OCI-LY3 (cell line): ENCODE measurements around the gene SYT1.

ENCODE experiments used
- H2AFZ ChIP-seq: fragments of 200-600, 300-600 bp; shearing (Covaris generic); 2 replicates; pipeline ENCODE4 v1.6.0; 2014; ENCODE audit warnings: antibody characterized with exemption, low read depth, low read length
- H3K27ac ChIP-seq: fragments of 200-600, 300-600 bp; sonication (generic); 2 replicates; pipeline ENCODE4 v1.5.1; 2014; ENCODE audit warnings: mild to moderate bottlenecking, low read length, moderate library complexity, mixed read lengths
- H3K27me3 ChIP-seq: fragments of 200-600, 300-600 bp; sonication (generic); 2 replicates; pipeline ENCODE4 v1.6.1; 2014; ENCODE audit warnings: low read depth, low read length, mixed read lengths
- H3K36me3 ChIP-seq: fragments of 200-600, 300-600 bp; sonication (generic); replicated peaks from 2 replicates; pipeline ENCODE3; 2014; ENCODE audit warnings: low read depth, low read length, mixed read lengths
- H3K4me1 ChIP-seq: fragments of 300-600, 200-600 bp; sonication (generic); 2 replicates; pipeline ENCODE4 v1.6.1; 2014; ENCODE audit warnings: low read length, mixed read lengths
- H3K4me2 ChIP-seq: fragments of 200-600, 300-600 bp; sonication (generic); 2 replicates; pipeline ENCODE4 v1.6.1; 2014; ENCODE audit warnings: low read length, mixed read lengths
- H3K4me3 ChIP-seq: fragments of 300-600, 200-600 bp; sonication (generic); 2 replicates; pipeline ENCODE4 v1.5.1; 2014; ENCODE audit warnings: antibody characterized with exemption, mild to moderate bottlenecking, low read length, moderate library complexity
- H3K79me2 ChIP-seq: fragments of 300-600, 200-600 bp; shearing (Covaris generic); 2 replicates; pipeline ENCODE4 v1.6.1; 2014; ENCODE audit warnings: mild to moderate bottlenecking, low read length, mixed read lengths
- H3K9ac ChIP-seq: fragments of 300-600, 200-600 bp; shearing (Covaris generic); 2 replicates; pipeline ENCODE4 v1.6.0; 2014; ENCODE audit warnings: mild to moderate bottlenecking, low read length, moderate library complexity
- H3K9me3 ChIP-seq: fragments of 200-600, 300-600 bp; shearing (Covaris generic); 2 replicates; pipeline ENCODE4 v1.6.1; 2014; ENCODE audit warnings: low read length, mixed read lengths; ENCODE audit not compliant: insufficient read depth
- H4K20me1 ChIP-seq: fragments of 200-600, 300-600 bp; sonication (generic); 2 replicates; pipeline ENCODE4 v1.6.1; 2016; ENCODE audit warnings: low read length, mixed read lengths; ENCODE audit not compliant: insufficient read depth
- EZH2phosphoT487 ChIP-seq: fragments of 200-600 bp; shearing (Covaris generic); IDR thresholded peaks from 2 replicates; pipeline ENCODE4 v1.6.1; 2018; ENCODE audit warnings: antibody characterized with exemption, mixed run types, low read depth
- TF ChIP-seq, protein P1 (sequence below): fragments of 200-600, 300-600 bp; sonication (generic); IDR thresholded peaks from 2 replicates; pipeline ENCODE4 v1.5.1; 2014; ENCODE audit warnings: antibody characterized with exemption, low read length, low read depth

Gene SYT1

DNA sequence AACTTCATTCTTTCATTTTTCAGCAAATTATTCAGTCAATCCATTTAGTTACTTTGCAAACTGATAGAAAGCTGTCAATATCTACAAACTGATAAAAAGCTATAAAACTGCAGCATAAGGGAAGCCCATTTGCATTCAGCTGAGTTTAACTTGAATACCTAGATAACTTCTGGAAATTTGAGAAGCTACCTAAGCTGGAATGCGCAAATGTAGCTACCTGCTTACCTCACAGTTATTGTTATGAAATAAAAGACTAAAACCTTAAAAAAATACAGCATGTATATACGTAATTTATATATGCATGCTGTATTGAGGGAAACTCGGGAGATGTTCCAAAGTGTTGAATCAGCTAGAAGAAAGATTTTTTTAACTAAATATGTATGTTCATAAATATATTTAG is 94.4 kb downstream of the SYT1 start:
- TF ChIP-seq EZH2phosphoT487 = no peak
- TF ChIP-seq, protein P1, sequence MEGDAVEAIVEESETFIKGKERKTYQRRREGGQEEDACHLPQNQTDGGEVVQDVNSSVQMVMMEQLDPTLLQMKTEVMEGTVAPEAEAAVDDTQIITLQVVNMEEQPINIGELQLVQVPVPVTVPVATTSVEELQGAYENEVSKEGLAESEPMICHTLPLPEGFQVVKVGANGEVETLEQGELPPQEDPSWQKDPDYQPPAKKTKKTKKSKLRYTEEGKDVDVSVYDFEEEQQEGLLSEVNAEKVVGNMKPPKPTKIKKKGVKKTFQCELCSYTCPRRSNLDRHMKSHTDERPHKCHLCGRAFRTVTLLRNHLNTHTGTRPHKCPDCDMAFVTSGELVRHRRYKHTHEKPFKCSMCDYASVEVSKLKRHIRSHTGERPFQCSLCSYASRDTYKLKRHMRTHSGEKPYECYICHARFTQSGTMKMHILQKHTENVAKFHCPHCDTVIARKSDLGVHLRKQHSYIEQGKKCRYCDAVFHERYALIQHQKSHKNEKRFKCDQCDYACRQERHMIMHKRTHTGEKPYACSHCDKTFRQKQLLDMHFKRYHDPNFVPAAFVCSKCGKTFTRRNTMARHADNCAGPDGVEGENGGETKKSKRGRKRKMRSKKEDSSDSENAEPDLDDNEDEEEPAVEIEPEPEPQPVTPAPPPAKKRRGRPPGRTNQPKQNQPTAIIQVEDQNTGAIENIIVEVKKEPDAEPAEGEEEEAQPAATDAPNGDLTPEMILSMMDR = no peak
- Histone ChIP-seq H3K9me3 (no peaks in the 10 kb centered on the region), H3K79me2 (no peaks in the 10 kb centered on the region), H3K27me3 (no peaks in the 10 kb centered on the region), H3K27ac (no peak overlapping the region), H3K4me2 (no peak overlapping the region), H4K20me1 (no peaks in the 10 kb centered on the region), H3K36me3 (no peaks in the 10 kb centered on the region), H2AFZ (no peak overlapping the region), H3K4me1 (no peaks in the 10 kb centered on the region), H3K9ac (no peak overlapping the region), H3K4me3 (no peak overlapping the region)

DNA sequence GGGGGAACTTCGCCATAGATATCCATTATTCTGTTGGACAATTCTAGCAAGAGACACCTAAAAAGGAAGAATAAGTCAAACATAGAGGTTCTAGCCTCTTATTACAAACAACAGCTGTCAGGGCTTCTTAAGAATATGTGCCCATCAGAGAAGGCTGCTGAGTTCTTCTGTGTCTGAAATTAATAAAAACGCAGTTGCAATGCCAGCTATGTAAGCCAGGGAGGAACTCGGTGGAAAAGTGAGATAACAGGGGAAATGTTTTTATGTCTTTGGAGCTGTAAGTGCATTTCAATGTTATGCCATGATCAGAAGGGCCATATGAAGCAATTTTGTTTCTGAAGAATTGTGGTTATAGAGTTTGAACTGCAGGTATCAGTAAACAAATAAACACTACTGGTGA is 95.0 kb downstream of the SYT1 start:
- H3K27me3 ChIP-seq = no peaks in the 10 kb centered on the region
- no peaks in the 10 kb centered on the region for H3K79me2 ChIP-seq
- H3K9me3 ChIP-seq = no peaks in the 10 kb centered on the region
- no peak overlapping the region for H3K27ac ChIP-seq
- no peak overlapping the region for H3K9ac ChIP-seq
- H2AFZ ChIP-seq = no peak overlapping the region
- no peak for TF ChIP-seq EZH2phosphoT487
- TF ChIP-seq, protein P1 = no peak
- H3K4me2 ChIP-seq = no peak overlapping the region
- H3K36me3 ChIP-seq = no peaks in the 10 kb centered on the region
- H3K4me3 ChIP-seq = no peak overlapping the region
- H3K4me1 ChIP-seq = no peaks in the 10 kb centered on the region
- no peaks in the 10 kb centered on the region for H4K20me1 ChIP-seq

DNA sequence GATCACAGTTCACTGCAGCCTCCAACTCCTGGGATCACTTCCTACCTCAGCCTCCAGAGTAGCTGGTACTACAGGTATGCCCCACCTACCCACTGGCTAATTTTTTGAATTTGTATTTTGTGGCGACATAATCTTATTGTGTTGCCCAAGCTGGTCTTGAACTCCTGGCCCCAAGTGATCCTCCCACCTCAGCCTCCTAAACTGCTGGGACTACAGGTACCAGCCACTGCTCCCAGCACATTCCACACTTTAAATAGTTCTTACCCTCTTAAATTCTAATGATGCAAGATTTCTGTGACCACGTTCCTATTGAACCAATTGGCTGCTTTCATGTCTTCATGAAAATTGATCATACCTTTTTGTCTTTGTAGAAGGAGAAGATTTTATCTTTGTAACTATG is 96.6 kb downstream of the SYT1 start:
- TF ChIP-seq EZH2phosphoT487 = no peak
- TF ChIP-seq, protein P1 = no peak
- Histone ChIP-seq H3K9me3 (no peaks in the 10 kb centered on the region), H3K4me1 (no peaks in the 10 kb centered on the region), H3K27me3 (no peaks in the 10 kb centered on the region), H3K79me2 (no peaks in the 10 kb centered on the region), H3K4me2 (no peak overlapping the region), H4K20me1 (no peaks in the 10 kb centered on the region), H3K4me3 (no peak overlapping the region), H3K9ac (no peak overlapping the region), H2AFZ (no peak overlapping the region), H3K36me3 (no peaks in the 10 kb centered on the region), H3K27ac (no peak overlapping the region)

DNA sequence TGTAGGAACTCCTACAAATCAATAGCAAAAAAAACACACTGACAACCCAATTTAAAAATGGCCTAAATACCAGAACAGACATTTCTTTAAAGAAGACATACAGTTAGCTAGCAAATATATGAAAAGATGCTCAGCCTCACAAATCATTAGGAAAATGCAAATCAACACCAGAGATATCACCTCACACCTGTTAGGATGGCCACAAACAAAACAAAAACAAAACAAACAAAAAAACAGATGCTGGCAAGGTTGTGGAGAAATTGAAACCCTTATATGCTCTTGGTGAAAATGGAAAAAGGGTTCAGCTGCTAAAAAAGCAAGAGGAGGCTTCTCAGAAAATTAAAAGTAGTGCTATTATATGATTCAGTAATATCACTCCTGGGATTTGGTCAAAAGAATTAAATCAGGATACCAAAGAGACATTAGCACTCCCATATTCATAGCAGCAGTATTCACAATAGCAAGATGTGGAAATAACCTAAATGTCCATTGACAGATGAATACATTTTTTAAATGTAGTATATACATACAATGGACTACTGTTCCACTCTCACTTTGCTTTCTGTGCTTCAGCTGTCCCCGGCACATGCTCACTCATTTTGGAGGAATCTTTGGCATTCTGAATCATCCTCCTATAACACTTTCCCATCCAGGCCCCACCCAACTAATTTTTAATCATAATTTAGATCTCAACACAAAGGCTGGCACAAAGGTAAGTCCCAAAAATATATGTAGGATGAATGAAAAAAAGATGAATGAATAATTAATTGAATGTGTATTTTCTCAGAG is 99.1 kb downstream of the SYT1 start:
- Histone ChIP-seq H3K79me2 (no peaks in the 10 kb centered on the region), H3K36me3 (no peaks in the 10 kb centered on the region), H3K27me3 (no peaks in the 10 kb centered on the region), H3K4me3 (no peak overlapping the region), H2AFZ (no peak overlapping the region), H3K9ac (no peak overlapping the region), H3K27ac (no peak overlapping the region), H3K4me1 (no peaks in the 10 kb centered on the region), H3K9me3 (no peaks in the 10 kb centered on the region), H4K20me1 (no peaks in the 10 kb centered on the region), H3K4me2 (no peak overlapping the region)
- TF ChIP-seq EZH2phosphoT487 = no peak
- TF ChIP-seq, protein P1 = no peak
